SK-N-SH treated with all-trans-retinoic acid at 6 μM for 48 hours (cell line): ENCODE data around the gene CACNA1C.

Experiments used
- BACH2 ChIP-seq: fragments of 250-450 bp; sonication (Bioruptor Pico); IDR thresholded peaks from 2 replicates; pipeline ENCODE4 v1.9.0; 2021; ENCODE audit warnings: mild to moderate bottlenecking, borderline replicate concordance
- ESRRG ChIP-seq: fragments of 250-450 bp; sonication (Bioruptor Pico); IDR thresholded peaks from 2 replicates; pipeline ENCODE4 v1.6.1; 2021; ENCODE audit warnings: mild to moderate bottlenecking
- OSR1 ChIP-seq: fragments of 250-450 bp; sonication (Bioruptor Pico); IDR thresholded peaks from 2 replicates; pipeline ENCODE4 v1.8.0; 2022; ENCODE audit warnings: moderate library complexity, mild to moderate bottlenecking, inconsistent platforms
- PATZ1 ChIP-seq: fragments of 250-450 bp; sonication (Bioruptor Pico); IDR thresholded peaks from 2 replicates; pipeline ENCODE4 v1.8.0; 2020; ENCODE audit warnings: mild to moderate bottlenecking, moderate library complexity, borderline replicate concordance
- RARB ChIP-seq: fragments of 250-450 bp; sonication (Bioruptor Pico); IDR thresholded peaks from 2 replicates; pipeline ENCODE4 v1.8.0; 2021; ENCODE audit warnings: mild to moderate bottlenecking, moderate library complexity
- ZNF565 ChIP-seq: fragments of 450-650 bp; formaldehyde crosslinking; conservative IDR thresholded peaks from 2 replicates; pipeline ENCODE4 v1.5.0; 2020; ENCODE audit warnings: low read depth, mild to moderate bottlenecking, moderate library complexity

- no peak for TF ChIP-seq ZNF565
- TF ChIP-seq RARB (CRISPR knock-in tag): no peak
- no peak for TF ChIP-seq BACH2 (CRISPR knock-in tag)
- no peak for TF ChIP-seq OSR1 (CRISPR knock-in tag)
- no peak for TF ChIP-seq ESRRG (CRISPR knock-in tag)
- TF ChIP-seq PATZ1 (CRISPR knock-in tag): no peak
Measured at GRCh38 chr12:2363836-2364609, 311.2 kb downstream of the CACNA1C start.
